HG03025 (cell line): ENCODE data around the gene C11orf16.
"Not testable (repeated sequence)": the region's sequence is repeated elsewhere in the genome, so short reads cannot be mapped to it uniquely, and the experiment has no call there.

Experiments
- ATAC-seq: cut with Tn5 transposase; IDR thresholded peaks from one replicate; pipeline ENCODE4 v1.9.1; 2021; ENCODE audit warnings: mild to moderate bottlenecking, moderate library complexity; ENCODE audit not compliant: unreplicated experiment, low FRiP score

C11orf16 gene

DNA sequence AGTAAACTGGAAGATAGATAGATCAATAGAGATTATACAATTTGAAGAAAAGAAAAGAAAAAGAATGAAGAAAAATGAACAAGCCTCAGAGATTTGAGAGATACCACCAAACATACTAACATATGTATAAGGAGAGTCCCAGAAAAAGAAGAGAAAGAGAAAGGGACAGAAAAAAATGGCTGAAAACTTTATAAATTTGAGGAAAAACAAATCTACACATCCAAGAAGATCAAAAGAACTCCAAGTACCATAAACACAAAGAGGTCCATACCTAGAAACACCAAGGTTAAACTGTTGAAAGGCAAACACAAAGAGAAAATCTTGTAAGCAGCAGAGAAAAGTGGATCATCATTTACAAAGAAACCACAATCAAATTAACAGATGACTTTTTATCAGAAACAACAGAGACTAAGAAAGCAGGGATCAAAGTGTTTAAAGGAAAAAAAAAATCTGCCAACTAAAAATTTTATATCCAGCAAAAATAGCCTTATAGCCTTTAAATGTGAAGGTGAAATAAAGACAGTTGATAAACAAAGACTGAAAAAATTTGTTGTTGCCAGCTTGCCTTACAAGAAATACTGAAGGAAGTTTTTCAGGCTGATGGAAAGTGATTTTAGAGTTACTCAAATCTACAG, 33.5 kb downstream of the C11orf16 start:
- no peak for ATAC-seq

- not testable (repeated sequence) for ATAC-seq
Measured at GRCh38 chr11:8891185-8891584, 41.6 kb downstream of the C11orf16 start.

GRCh38 chr11:8886322-8886721, 46.4 kb downstream of the C11orf16 start:
- no peak for ATAC-seq

GRCh38 chr11:8881585-8881984, 51.2 kb downstream of the C11orf16 start:
- ATAC-seq: not testable (repeated sequence)

DNA sequence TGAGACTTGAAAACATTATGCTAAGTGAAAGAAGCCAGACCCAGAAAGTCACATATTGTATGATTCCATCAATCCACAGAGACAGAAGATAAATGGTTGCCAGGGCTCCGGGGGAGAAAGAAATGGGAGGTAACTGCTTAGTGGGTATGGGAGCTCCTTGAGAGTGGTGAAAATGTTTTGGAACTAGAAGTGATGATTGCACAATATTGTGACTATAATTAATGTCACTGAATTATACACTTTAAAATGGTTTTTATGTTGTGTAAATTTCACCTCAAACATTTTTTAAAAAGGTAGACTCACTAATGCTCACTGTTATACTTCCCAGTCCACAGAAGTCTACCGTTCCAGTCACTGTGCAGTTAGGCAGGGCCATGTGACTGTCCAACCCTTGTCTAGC, 54.0 kb downstream of the C11orf16 start:
- no peak for ATAC-seq

- no peak for ATAC-seq
Measured at GRCh38 chr11:8873741-8874405, 58.9 kb downstream of the C11orf16 start.

GRCh38 chr11:8871962-8872361, 60.8 kb downstream of the C11orf16 start:
- no peak for ATAC-seq

DNA sequence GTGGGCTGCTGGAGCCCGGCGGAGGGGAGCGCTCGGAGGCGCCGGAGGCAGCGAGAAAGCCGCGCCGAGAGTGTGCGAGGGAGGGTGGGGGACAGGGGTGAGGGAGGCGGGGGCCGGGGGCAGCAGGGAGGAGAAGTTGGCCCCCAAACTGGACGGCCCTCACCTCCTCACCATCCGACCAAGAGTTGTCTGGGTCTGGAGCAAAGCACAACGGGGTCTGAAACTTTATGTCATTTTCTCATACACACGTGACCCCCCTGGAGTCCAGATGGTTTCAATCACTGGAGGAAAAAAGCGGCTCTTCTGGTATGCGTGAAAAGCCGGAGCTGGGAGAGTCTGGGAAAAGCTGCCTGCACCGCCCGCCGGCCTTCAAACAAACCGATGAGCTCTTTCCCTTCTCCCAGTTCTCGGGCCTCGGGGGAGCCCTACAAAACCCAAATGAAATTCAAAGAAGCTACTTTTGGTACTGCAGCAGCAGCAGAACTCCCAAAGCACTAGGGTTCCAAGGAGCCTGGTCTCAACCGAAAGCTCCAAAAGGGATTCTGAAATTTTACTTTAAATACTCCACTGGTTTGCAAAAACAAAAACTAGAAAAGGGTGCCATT, 61.5 kb downstream of the C11orf16 start:
- ATAC-seq: no peak

DNA sequence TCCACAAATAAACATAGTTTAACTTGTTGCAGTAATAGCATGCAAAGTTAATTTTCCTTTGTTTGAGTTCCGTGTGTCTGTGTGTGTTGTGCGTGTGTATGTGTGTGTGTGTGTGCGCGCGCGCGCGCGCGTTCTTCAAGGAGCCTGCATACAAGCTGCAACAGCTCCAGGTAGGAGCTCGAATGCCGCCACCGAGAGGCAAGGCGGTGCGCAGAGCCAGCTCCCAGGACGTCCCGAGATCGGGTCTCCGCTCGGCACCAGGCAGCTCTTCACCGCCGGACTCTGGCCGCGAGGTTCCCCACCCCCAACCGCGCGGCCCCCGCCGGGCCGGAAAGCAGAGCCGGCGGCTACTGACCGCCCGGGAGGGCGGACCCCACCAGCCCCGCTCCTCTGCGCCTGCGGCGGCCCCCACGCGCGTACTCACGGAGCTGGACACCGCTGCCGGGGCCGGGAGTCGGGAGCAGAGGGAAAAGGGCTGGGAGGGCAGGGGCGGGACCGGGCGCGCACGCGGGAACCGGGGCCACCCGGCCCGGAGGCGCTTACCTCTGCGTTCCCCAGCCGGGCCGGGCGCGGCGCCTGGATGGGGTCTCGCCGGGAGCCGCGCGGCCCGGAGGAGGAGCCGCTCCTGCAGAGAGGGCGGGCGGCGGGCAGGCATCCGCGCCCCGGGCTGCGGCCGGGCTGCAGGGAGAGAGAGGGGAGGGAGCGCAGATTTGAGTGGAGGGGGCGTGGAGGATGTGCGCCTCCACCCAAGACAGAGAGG, 62.2 kb downstream of the C11orf16 start:
- ATAC-seq: no peak
